ENCODE results near the gene TSPAN18.

The TSPAN18 gene

GRCh38 chr11:44877571-44878497, 151.1 kb downstream of the TSPAN18 start:
- no peaks in the 10 kb centered on the region for H3K4me1 Mint-ChIP-seq (ENCODE audit: low read depth)
- H3K4me3 Mint-ChIP-seq, result no peak overlapping the region
- peaks cover 27% of the 10 kb centered on the region for H3K27me3 Mint-ChIP-seq
- intact Hi-C loops (cut with micrococcal nuclease), result no loop called here
- no peaks in the 10 kb centered on the region for H3K9me3 Mint-ChIP-seq
- H3K36me3 Mint-ChIP-seq (ENCODE audit: low read depth), result no peaks in the 10 kb centered on the region
- H3K27ac Mint-ChIP-seq, result no peak overlapping the region

- Mint-ChIP-seq H3K4me3 (no peak overlapping the region), H3K4me1 (ENCODE audit: low read depth) (no peaks in the 10 kb centered on the region), H3K27ac (no peak overlapping the region), H3K9me3 (no peaks in the 10 kb centered on the region), H3K36me3 (ENCODE audit: low read depth) (no peaks in the 10 kb centered on the region), H3K27me3 (peaks cover 20% of the 10 kb centered on the region)
- intact Hi-C loops (cut with micrococcal nuclease), result no loop called here
Measured at GRCh38 chr11:44878711-44879110, 151.9 kb downstream of the TSPAN18 start.

GRCh38 chr11:44879432-44879831, 152.7 kb downstream of the TSPAN18 start:
- no peaks in the 10 kb centered on the region for H3K4me1 Mint-ChIP-seq (ENCODE audit: low read depth)
- no peak overlapping the region for H3K4me3 Mint-ChIP-seq
- peaks cover 22% of the 10 kb centered on the region for H3K27me3 Mint-ChIP-seq
- no peaks in the 10 kb centered on the region for H3K36me3 Mint-ChIP-seq (ENCODE audit: low read depth)
- no peak overlapping the region for H3K27ac Mint-ChIP-seq
- H3K9me3 Mint-ChIP-seq, result no peaks in the 10 kb centered on the region
- intact Hi-C loops (cut with micrococcal nuclease), result no loop called here

- Mint-ChIP-seq H3K27ac (no peak overlapping the region), H3K27me3 (peaks cover 18% of the 10 kb centered on the region), H3K4me1 (ENCODE audit: low read depth) (no peaks in the 10 kb centered on the region), H3K4me3 (no peak overlapping the region), H3K36me3 (ENCODE audit: low read depth) (no peaks in the 10 kb centered on the region), H3K9me3 (no peaks in the 10 kb centered on the region)
- intact Hi-C loops (cut with micrococcal nuclease), result no loop called here
Measured at GRCh38 chr11:44880511-44880910, 153.7 kb downstream of the TSPAN18 start.

GRCh38 chr11:44880953-44881352, 154.2 kb downstream of the TSPAN18 start:
- intact Hi-C loops (cut with micrococcal nuclease), result no loop called here
- no peaks in the 10 kb centered on the region for H3K9me3 Mint-ChIP-seq
- H3K4me3 Mint-ChIP-seq, result no peak overlapping the region
- no peaks in the 10 kb centered on the region for H3K4me1 Mint-ChIP-seq (ENCODE audit: low read depth)
- peaks cover 22% of the 10 kb centered on the region for H3K27me3 Mint-ChIP-seq
- H3K36me3 Mint-ChIP-seq (ENCODE audit: low read depth), result no peaks in the 10 kb centered on the region
- no peak overlapping the region for H3K27ac Mint-ChIP-seq

GRCh38 chr11:44883277-44883676, 156.5 kb downstream of the TSPAN18 start:
- Mint-ChIP-seq H3K4me1 (ENCODE audit: low read depth) (no peaks in the 10 kb centered on the region), H3K4me3 (no peak overlapping the region), H3K27me3 (peaks cover 26% of the 10 kb centered on the region), H3K9me3 (no peaks in the 10 kb centered on the region), H3K36me3 (ENCODE audit: low read depth) (no peaks in the 10 kb centered on the region), H3K27ac (no peak overlapping the region)
- intact Hi-C loops (cut with micrococcal nuclease), result no loop called here

- intact Hi-C loops (cut with micrococcal nuclease), result no loop called here
- no peak overlapping the region for H3K27ac Mint-ChIP-seq
- no peak overlapping the region for H3K4me3 Mint-ChIP-seq
- no peaks in the 10 kb centered on the region for H3K9me3 Mint-ChIP-seq
- H3K36me3 Mint-ChIP-seq (ENCODE audit: low read depth), result no peaks in the 10 kb centered on the region
- H3K27me3 Mint-ChIP-seq, result peaks cover 26% of the 10 kb centered on the region
- no peaks in the 10 kb centered on the region for H3K4me1 Mint-ChIP-seq (ENCODE audit: low read depth)
Measured at GRCh38 chr11:44884056-44884455, 157.3 kb downstream of the TSPAN18 start.

- Mint-ChIP-seq H3K27me3 (peaks cover 26% of the 10 kb centered on the region), H3K4me3 (no peak overlapping the region), H3K9me3 (no peaks in the 10 kb centered on the region), H3K4me1 (ENCODE audit: low read depth) (no peaks in the 10 kb centered on the region), H3K36me3 (ENCODE audit: low read depth) (no peaks in the 10 kb centered on the region), H3K27ac (no peak overlapping the region)
- intact Hi-C loops (cut with micrococcal nuclease), result no loop called here
Measured at GRCh38 chr11:44885065-44885810, 158.5 kb downstream of the TSPAN18 start.

GRCh38 chr11:44885919-44886789, 159.4 kb downstream of the TSPAN18 start:
- intact Hi-C loops (cut with micrococcal nuclease), result no loop called here
- H3K4me1 Mint-ChIP-seq (ENCODE audit: low read depth), result no peaks in the 10 kb centered on the region
- no peak overlapping the region for H3K4me3 Mint-ChIP-seq
- H3K9me3 Mint-ChIP-seq, result no peaks in the 10 kb centered on the region
- peaks cover 25% of the 10 kb centered on the region for H3K27me3 Mint-ChIP-seq
- H3K27ac Mint-ChIP-seq, result no peak overlapping the region
- no peaks in the 10 kb centered on the region for H3K36me3 Mint-ChIP-seq (ENCODE audit: low read depth)

- Mint-ChIP-seq H3K36me3 (ENCODE audit: low read depth) (no peaks in the 10 kb centered on the region), H3K9me3 (no peaks in the 10 kb centered on the region), H3K4me1 (ENCODE audit: low read depth) (no peaks in the 10 kb centered on the region), H3K4me3 (no peak overlapping the region), H3K27me3 (peaks cover 26% of the 10 kb centered on the region), H3K27ac (no peak overlapping the region)
- intact Hi-C loops (cut with micrococcal nuclease), result no loop called here
Measured at GRCh38 chr11:44886790-44887140, 160.0 kb downstream of the TSPAN18 start.

- Mint-ChIP-seq H3K4me3 (no peak overlapping the region), H3K9me3 (no peaks in the 10 kb centered on the region), H3K36me3 (ENCODE audit: low read depth) (no peaks in the 10 kb centered on the region), H3K27me3 (peaks cover 22% of the 10 kb centered on the region), H3K4me1 (ENCODE audit: low read depth) (no peaks in the 10 kb centered on the region), H3K27ac (no peak overlapping the region)
- intact Hi-C loops (cut with micrococcal nuclease), result no loop called here
Measured at GRCh38 chr11:44887636-44888035, 160.9 kb downstream of the TSPAN18 start.

- no peaks in the 10 kb centered on the region for H3K4me1 Mint-ChIP-seq (ENCODE audit: low read depth)
- H3K27ac Mint-ChIP-seq, result no peak overlapping the region
- H3K27me3 Mint-ChIP-seq, result peaks cover 30% of the 10 kb centered on the region
- no peak overlapping the region for H3K4me3 Mint-ChIP-seq
- intact Hi-C loops (cut with micrococcal nuclease), result no loop called here
- no peaks in the 10 kb centered on the region for H3K36me3 Mint-ChIP-seq (ENCODE audit: low read depth)
- H3K9me3 Mint-ChIP-seq, result no peaks in the 10 kb centered on the region
Measured at GRCh38 chr11:44889266-44889665, 162.5 kb downstream of the TSPAN18 start.

GRCh38 chr11:44892843-44893242, 166.1 kb downstream of the TSPAN18 start:
- Mint-ChIP-seq H3K27me3 (peaks cover 28% of the 10 kb centered on the region), H3K27ac (no peak overlapping the region), H3K4me3 (no peak overlapping the region), H3K36me3 (ENCODE audit: low read depth) (no peaks in the 10 kb centered on the region), H3K9me3 (no peaks in the 10 kb centered on the region), H3K4me1 (ENCODE audit: low read depth) (no peaks in the 10 kb centered on the region)
- intact Hi-C loops (cut with micrococcal nuclease), result no loop called here

Data from dendritic cell treated with granulocyte-macrophage colony-stimulating factor and Interleukin-4, amounts not matched to agents 40 ng/mL and 50 ng/mL, for 4 days (primary cell).